ENCODE results near the gene PIEZO2.
"Not testable (repeated sequence)": the region's sequence is repeated elsewhere in the genome, so short reads cannot be mapped to it uniquely, and the experiment has no call there.

The PIEZO2 gene

GRCh38 chr18:11137400-11137799 lies 12.0 kb downstream of the PIEZO2 start:
- no peak overlapping the region for H3K4me3 Mint-ChIP-seq
- TF ChIP-seq, protein P1, sequence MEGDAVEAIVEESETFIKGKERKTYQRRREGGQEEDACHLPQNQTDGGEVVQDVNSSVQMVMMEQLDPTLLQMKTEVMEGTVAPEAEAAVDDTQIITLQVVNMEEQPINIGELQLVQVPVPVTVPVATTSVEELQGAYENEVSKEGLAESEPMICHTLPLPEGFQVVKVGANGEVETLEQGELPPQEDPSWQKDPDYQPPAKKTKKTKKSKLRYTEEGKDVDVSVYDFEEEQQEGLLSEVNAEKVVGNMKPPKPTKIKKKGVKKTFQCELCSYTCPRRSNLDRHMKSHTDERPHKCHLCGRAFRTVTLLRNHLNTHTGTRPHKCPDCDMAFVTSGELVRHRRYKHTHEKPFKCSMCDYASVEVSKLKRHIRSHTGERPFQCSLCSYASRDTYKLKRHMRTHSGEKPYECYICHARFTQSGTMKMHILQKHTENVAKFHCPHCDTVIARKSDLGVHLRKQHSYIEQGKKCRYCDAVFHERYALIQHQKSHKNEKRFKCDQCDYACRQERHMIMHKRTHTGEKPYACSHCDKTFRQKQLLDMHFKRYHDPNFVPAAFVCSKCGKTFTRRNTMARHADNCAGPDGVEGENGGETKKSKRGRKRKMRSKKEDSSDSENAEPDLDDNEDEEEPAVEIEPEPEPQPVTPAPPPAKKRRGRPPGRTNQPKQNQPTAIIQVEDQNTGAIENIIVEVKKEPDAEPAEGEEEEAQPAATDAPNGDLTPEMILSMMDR (IDR thresholded peaks at IDR 0.05; ENCODE audit: unreplicated experiment in 3 of 3) = no peak
- no peaks in the 10 kb centered on the region for H3K9me3 Mint-ChIP-seq
- peaks cover 16% of the 10 kb centered on the region for H3K36me3 Mint-ChIP-seq (ENCODE audit: low read depth)
- no peaks in the 10 kb centered on the region for H3K27me3 Mint-ChIP-seq (ENCODE audit: low read depth)
- no peaks in the 10 kb centered on the region for H3K4me1 Mint-ChIP-seq
- H3K27ac Mint-ChIP-seq = no peak overlapping the region

DNA sequence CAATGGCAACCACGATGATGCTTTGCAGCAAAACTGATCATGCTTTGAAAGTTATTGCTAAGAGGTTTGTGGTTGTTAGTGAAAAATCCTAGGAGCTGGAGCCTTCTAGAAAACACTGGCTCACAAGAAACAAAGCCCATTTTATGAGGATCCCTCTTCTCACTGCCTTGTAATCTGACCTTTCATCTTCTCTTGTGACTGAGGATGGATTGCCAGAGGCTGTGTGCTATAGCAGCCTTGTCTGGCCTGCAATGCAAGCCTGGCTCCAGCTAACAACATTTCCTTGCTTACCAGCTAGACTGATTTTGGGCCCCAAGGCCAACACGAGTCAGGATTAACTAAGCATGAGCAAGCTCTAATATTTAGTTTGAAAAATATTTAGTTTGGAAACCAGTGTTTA lies 13.1 kb downstream of the PIEZO2 start:
- Mint-ChIP-seq H3K4me3 (no peak overlapping the region), H3K36me3 (ENCODE audit: low read depth) (peaks cover 20% of the 10 kb centered on the region), H3K4me1 (no peaks in the 10 kb centered on the region), H3K27me3 (ENCODE audit: low read depth) (no peaks in the 10 kb centered on the region), H3K27ac (no peak overlapping the region), H3K9me3 (peaks cover 6% of the 10 kb centered on the region)
- TF ChIP-seq, protein P1 (IDR thresholded peaks at IDR 0.05; ENCODE audit: unreplicated experiment in 3 of 3) = no peak

GRCh38 chr18:11134940-11135339 lies 14.4 kb downstream of the PIEZO2 start:
- TF ChIP-seq, protein P1 (IDR thresholded peaks at IDR 0.05; ENCODE audit: unreplicated experiment in 3 of 3) = no peak
- Mint-ChIP-seq H3K27me3 (ENCODE audit: low read depth) (no peaks in the 10 kb centered on the region), H3K4me3 (no peak overlapping the region), H3K27ac (no peak overlapping the region), H3K9me3 (peaks cover 6% of the 10 kb centered on the region), H3K36me3 (ENCODE audit: low read depth) (peaks cover 11% of the 10 kb centered on the region), H3K4me1 (no peaks in the 10 kb centered on the region)

- not testable (repeated sequence) for H3K27me3 Mint-ChIP-seq (ENCODE audit: low read depth); H3K4me3 Mint-ChIP-seq; H3K27ac Mint-ChIP-seq; H3K4me1 Mint-ChIP-seq
- H3K9me3 Mint-ChIP-seq = peaks cover 23% of the 10 kb centered on the region
- H3K36me3 Mint-ChIP-seq (ENCODE audit: low read depth) = peaks cover 24% of the 10 kb centered on the region
These were observed 20.3 kb downstream of the PIEZO2 start for GRCh38 chr18:11129059-11129458.

- no peak overlapping the region for H3K27ac Mint-ChIP-seq
- no peak overlapping the region for H3K4me3 Mint-ChIP-seq
- no peaks in the 10 kb centered on the region for H3K27me3 Mint-ChIP-seq (ENCODE audit: low read depth)
- peaks cover 5% of the 10 kb centered on the region for H3K4me1 Mint-ChIP-seq
- peaks cover 12% of the 10 kb centered on the region for H3K36me3 Mint-ChIP-seq (ENCODE audit: low read depth)
- TF ChIP-seq, protein P1 (IDR thresholded peaks at IDR 0.05; ENCODE audit: unreplicated experiment in 3 of 3) = no peak
- H3K9me3 Mint-ChIP-seq = peaks cover 17% of the 10 kb centered on the region
These were observed 23.7 kb downstream of the PIEZO2 start for GRCh38 chr18:11125492-11126315.

GRCh38 chr18:11124054-11124453 lies 25.3 kb downstream of the PIEZO2 start:
- TF ChIP-seq, protein P1 (IDR thresholded peaks at IDR 0.05; ENCODE audit: unreplicated experiment in 3 of 3) = no peak
- Mint-ChIP-seq H3K27me3 (ENCODE audit: low read depth) (no peaks in the 10 kb centered on the region), H3K27ac (no peak overlapping the region), H3K4me1 (peaks cover 14% of the 10 kb centered on the region), H3K4me3 (no peak overlapping the region), H3K36me3 (ENCODE audit: low read depth) (peaks cover 11% of the 10 kb centered on the region), H3K9me3 (peaks cover 11% of the 10 kb centered on the region)

All from nephron (organoid).